ENCODE data around the gene TCF4. TPM values are rescaled to one million over a fixed set of nuclear protein-coding genes. Genes with fewer than 3 reads are reported as not detected.

TCF4 gene
- total and polyA plus RNA-seq, 4 donors: 4.3 to 15.3 (median 11.5) TPM

DNA sequence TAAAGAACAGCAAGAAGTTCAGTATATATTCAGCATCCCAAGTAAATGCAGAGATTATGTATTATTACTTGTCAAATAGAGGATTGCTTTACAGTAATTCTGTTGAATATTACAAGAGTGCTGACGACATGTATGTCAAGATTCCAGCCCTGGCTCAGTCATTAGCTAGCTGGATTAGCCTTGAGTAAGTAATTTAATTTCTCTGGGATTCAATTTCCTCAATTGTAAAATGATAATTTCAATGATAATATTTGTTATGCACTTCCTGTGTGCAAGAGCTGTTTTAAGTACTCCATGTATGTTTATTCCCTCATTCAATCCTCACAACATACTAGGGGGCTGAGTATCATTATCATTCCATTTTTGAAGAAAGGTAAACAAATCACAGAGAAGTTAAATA is 44.0 kb downstream of the TCF4 start:
- WGBS: 71% methylated on average over 1 of the region's 1 CpG
- H3K27me3 ChIP-seq (ENCODE audit: control insufficient read depth in 4 of 4, insufficient read depth in 4 of 4, low read length in 3 of 4): no peaks in the 10 kb centered on the region
- DNase-seq (ENCODE audit: low spot score): no peak

DNA sequence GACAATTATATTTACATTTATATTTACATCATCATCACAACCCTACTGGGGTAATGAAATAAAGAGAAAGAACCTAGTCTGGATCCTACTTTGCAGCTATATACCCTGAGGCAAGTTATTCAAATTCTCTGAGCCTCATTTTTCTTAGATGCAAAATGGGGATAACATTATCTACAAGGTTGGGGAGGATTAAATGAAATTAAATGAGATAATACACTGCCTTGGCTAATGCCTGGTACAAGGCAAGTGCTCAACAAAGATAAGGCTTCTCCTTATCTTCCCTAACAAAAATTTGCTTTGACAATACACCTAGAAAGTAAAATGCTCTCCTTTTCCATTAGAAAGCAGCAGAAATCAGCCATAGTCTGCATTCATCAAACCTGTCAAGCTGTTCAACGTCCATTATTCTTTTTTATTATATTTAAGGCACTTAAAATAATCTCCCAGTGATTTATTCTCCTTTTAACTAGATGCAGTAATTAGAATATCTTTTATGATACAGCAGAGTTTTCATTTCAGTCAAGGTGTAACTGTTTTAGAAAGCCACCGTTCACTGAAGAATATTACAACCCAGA is 44.8 kb downstream of the TCF4 start:
- TF ChIP-seq JUND (IDR thresholded peaks at IDR 0.05) (no peak), FOXA1 (IDR thresholded peaks at IDR 0.05) (no peak), HNF4G (IDR thresholded peaks at IDR 0.05) (no peak), EGR1 (IDR thresholded peaks at IDR 0.05; ENCODE audit: low read depth in 2 of 2) (no peak), FOXA2 (IDR thresholded peaks at IDR 0.05) (no peak), RXRA (IDR thresholded peaks at IDR 0.05) (no peak)
- Histone ChIP-seq H3K27ac (ENCODE audit: low read depth in 1 of 2, low read length in 2 of 2) (no peak overlapping the region), H3K9me3 (ENCODE audit: control insufficient read depth in 4 of 4, low read length in 3 of 4) (no peaks in the 10 kb centered on the region), H3K4me1 (ENCODE audit: control insufficient read depth in 4 of 4, insufficient read depth in 4 of 4, low read length in 3 of 4) (no peaks in the 10 kb centered on the region), H3K9ac (ENCODE audit: low read depth in 1 of 2, low read length in 2 of 2) (no peak overlapping the region), H3K36me3 (ENCODE audit: control insufficient read depth in 4 of 4, insufficient read depth in 3 of 4, low read depth in 1 of 4, low read length in 3 of 4) (no peaks in the 10 kb centered on the region), H3K27me3 (ENCODE audit: control insufficient read depth in 4 of 4, insufficient read depth in 4 of 4, low read length in 3 of 4) (no peaks in the 10 kb centered on the region), H3K4me3 (ENCODE audit: low read depth in 1 of 3, low read length in 3 of 3) (no peak overlapping the region)
- WGBS: 74% methylated on average over 2 of the region's 2 CpGs
- no peak for DNase-seq (ENCODE audit: low spot score)

More for the DNA sequence above, 44.0 kb downstream of the TCF4 start:
- no peaks in the 10 kb centered on the region for H3K4me1 ChIP-seq (ENCODE audit: control insufficient read depth in 4 of 4, insufficient read depth in 4 of 4, low read length in 3 of 4)
- no peaks in the 10 kb centered on the region for H3K9me3 ChIP-seq (ENCODE audit: control insufficient read depth in 4 of 4, low read length in 3 of 4)
- H3K4me3 ChIP-seq (ENCODE audit: low read depth in 1 of 3, low read length in 3 of 3): no peak overlapping the region
- no peak overlapping the region for H3K9ac ChIP-seq (ENCODE audit: low read depth in 1 of 2, low read length in 2 of 2)
- no peak overlapping the region for H3K27ac ChIP-seq (ENCODE audit: low read depth in 1 of 2, low read length in 2 of 2)
- no peaks in the 10 kb centered on the region for H3K36me3 ChIP-seq (ENCODE audit: control insufficient read depth in 4 of 4, insufficient read depth in 3 of 4, low read depth in 1 of 4, low read length in 3 of 4)
- no peak for TF ChIP-seq HNF4A (conservative IDR thresholded peaks at IDR 0.05)
- no peak for TF ChIP-seq RXRA (IDR thresholded peaks at IDR 0.05)
- no peak for TF ChIP-seq GABPA (IDR thresholded peaks at IDR 0.05 in 1 of 2, conservative IDR thresholded peaks at IDR 0.05 in 1 of 2)
- TF ChIP-seq TAF1 (conservative IDR thresholded peaks at IDR 0.05): no peak
- no peak for TF ChIP-seq FOXA1 (IDR thresholded peaks at IDR 0.05)
- TF ChIP-seq JUND (IDR thresholded peaks at IDR 0.05): no peak
- TF ChIP-seq, protein P1, sequence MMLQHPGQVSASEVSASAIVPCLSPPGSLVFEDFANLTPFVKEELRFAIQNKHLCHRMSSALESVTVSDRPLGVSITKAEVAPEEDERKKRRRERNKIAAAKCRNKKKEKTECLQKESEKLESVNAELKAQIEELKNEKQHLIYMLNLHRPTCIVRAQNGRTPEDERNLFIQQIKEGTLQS (IDR thresholded peaks at IDR 0.05): no peak
- TF ChIP-seq FOXA2 (IDR thresholded peaks at IDR 0.05): no peak
- no peak for TF ChIP-seq NR2F2 (IDR thresholded peaks at IDR 0.05)
- TF ChIP-seq, protein P2, sequence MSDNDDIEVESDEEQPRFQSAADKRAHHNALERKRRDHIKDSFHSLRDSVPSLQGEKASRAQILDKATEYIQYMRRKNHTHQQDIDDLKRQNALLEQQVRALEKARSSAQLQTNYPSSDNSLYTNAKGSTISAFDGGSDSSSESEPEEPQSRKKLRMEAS (IDR thresholded peaks at IDR 0.05): no peak
- TF ChIP-seq, protein P3, sequence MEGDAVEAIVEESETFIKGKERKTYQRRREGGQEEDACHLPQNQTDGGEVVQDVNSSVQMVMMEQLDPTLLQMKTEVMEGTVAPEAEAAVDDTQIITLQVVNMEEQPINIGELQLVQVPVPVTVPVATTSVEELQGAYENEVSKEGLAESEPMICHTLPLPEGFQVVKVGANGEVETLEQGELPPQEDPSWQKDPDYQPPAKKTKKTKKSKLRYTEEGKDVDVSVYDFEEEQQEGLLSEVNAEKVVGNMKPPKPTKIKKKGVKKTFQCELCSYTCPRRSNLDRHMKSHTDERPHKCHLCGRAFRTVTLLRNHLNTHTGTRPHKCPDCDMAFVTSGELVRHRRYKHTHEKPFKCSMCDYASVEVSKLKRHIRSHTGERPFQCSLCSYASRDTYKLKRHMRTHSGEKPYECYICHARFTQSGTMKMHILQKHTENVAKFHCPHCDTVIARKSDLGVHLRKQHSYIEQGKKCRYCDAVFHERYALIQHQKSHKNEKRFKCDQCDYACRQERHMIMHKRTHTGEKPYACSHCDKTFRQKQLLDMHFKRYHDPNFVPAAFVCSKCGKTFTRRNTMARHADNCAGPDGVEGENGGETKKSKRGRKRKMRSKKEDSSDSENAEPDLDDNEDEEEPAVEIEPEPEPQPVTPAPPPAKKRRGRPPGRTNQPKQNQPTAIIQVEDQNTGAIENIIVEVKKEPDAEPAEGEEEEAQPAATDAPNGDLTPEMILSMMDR (IDR thresholded peaks at IDR 0.05; ENCODE audit: low read depth, low read length, missing input control): no peak
- TF ChIP-seq RAD21 (IDR thresholded peaks at IDR 0.05): no peak
- no peak for TF ChIP-seq EGR1 (IDR thresholded peaks at IDR 0.05; ENCODE audit: low read depth in 2 of 2)
- TF ChIP-seq, protein P4, sequence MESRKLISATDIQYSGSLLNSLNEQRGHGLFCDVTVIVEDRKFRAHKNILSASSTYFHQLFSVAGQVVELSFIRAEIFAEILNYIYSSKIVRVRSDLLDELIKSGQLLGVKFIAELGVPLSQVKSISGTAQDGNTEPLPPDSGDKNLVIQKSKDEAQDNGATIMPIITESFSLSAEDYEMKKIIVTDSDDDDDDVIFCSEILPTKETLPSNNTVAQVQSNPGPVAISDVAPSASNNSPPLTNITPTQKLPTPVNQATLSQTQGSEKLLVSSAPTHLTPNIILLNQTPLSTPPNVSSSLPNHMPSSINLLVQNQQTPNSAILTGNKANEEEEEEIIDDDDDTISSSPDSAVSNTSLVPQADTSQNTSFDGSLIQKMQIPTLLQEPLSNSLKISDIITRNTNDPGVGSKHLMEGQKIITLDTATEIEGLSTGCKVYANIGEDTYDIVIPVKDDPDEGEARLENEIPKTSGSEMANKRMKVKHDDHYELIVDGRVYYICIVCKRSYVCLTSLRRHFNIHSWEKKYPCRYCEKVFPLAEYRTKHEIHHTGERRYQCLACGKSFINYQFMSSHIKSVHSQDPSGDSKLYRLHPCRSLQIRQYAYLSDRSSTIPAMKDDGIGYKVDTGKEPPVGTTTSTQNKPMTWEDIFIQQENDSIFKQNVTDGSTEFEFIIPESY (IDR thresholded peaks at IDR 0.05): no peak
- TF ChIP-seq YY1 (IDR thresholded peaks at IDR 0.05): no peak
- TF ChIP-seq SP1 (IDR thresholded peaks at IDR 0.05): no peak
